Loucy (cell line): ENCODE data around the gene TC2N.

Experiments used
- CTCF ChIP-seq: fragments of 200-600 bp; sonication (generic); conservative IDR thresholded peaks from 2 replicates; pipeline ENCODE4 v1.5.1; 2014; ENCODE audit warnings: mild to moderate bottlenecking, antibody characterized with exemption, low read length
- EZH2phosphoT487 ChIP-seq: fragments of 200-600 bp; IDR thresholded peaks from 2 replicates; pipeline ENCODE4 v1.6.1; 2018; ENCODE audit warnings: antibody characterized with exemption, mild to moderate bottlenecking, moderate library complexity, borderline replicate concordance

- TF ChIP-seq CTCF: no peak
- TF ChIP-seq EZH2phosphoT487: no peak
Observed at GRCh38 chr14:91867316-91867988, at the start of gene TC2N.
